GM19240 (cell line): ENCODE results near the gene SUGP2.

Source experiments
- DNase-seq: peaks from one replicate; pipeline ENCODE4 v3.0.0; 2011; ENCODE audit warnings: low spot score; ENCODE audit not compliant: insufficient read length

Gene SUGP2

DNA sequence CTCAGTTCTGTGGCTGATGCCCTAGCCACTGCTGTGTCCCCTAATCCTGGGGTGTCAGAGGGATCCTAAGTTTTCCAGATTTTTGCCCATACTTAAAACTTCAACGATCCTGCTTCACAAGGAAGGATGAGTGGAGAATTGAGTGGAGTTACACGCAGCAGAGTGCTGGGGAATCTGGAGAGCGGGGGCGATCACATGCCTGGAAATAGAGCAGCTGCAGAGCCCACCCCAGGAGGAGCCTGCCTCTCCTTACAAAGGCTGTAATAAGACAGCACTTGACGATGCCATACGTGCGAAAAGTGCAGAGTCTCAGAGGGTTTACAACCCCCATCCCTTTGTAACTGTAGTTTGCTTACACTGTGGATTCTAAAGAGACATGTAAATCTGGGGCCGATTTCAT, 40.6 kb downstream of the SUGP2 start:
- DNase-seq, result no peak

- no peak for DNase-seq
Observed at GRCh38 chr19:18991468-18991867, 41.8 kb downstream of the SUGP2 start.

GRCh38 chr19:18991006-18991405, 42.3 kb downstream of the SUGP2 start:
- no peak for DNase-seq

GRCh38 chr19:18990128-18990708, 43.1 kb downstream of the SUGP2 start:
- no peak for DNase-seq

DNA sequence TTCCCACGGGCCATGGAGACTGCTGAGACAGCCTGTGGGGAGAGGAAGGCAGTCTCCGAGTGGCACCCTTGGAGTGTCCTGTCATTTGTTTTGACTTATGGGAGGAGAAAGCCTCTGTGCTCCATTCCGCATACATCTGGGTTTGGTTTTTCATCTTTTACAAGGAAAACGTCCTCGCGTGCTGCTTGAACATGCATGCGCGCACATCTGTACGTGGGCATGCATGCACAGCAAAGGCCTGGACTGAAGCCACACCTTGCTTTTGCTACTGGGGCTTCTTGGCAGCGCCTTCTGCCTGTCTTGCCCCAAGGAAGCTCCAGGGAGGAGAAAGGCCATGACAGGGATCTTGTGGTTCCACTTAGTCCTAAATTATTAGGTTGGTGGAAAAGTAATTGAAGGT, 44.0 kb downstream of the SUGP2 start:
- no peak for DNase-seq

- DNase-seq, result no peak
Observed at GRCh38 chr19:18987456-18987855, 45.9 kb downstream of the SUGP2 start.

DNA sequence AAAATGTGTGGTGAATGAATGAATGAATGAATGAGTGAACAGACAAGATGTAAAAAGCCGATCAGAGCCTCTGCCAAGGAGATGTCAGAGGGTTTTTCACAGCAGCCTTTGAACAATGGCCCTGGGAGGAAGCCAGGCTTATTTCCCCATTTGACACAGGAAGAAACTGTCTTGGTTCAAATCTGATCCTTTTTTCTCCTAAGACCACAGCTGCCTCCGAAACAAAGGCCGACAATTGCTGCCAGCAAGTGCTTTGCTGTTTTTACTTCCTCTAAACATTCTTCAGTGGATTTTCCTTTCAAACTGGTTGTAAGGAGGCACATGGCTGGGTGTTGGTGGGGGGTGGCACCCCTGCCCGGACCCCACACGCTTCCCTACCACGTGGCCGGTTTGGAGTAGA, 48.1 kb downstream of the SUGP2 start:
- no peak for DNase-seq

GRCh38 chr19:18984251-18984650, 49.1 kb downstream of the SUGP2 start:
- DNase-seq, result no peak

DNA sequence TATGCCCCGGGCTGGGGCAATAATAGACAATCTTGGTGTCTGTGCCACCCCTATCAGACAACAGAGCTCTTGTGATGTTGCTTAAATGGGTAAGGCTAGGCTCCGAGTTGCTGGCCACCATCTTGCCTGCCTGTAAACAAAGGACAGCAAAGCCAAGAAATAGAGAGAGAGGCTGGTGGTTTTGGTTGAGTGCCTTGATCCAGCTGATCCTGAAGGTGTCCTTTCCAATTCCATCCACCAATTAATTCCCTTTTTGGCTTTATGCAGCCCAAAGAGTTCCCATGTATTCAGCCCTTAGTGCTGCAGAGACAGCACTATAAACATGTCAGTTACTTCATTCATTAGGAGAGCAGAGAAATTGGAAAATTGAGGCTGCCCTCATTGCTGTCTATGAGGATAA, 50.6 kb downstream of the SUGP2 start:
- DNase-seq, result no peak

- no peak for DNase-seq
Observed at GRCh38 chr19:18980432-18981020, 52.8 kb downstream of the SUGP2 start.

- DNase-seq, result no peak
Observed at GRCh38 chr19:18978616-18979015, 54.7 kb downstream of the SUGP2 start.

- no peak for DNase-seq
Observed at GRCh38 chr19:18975869-18976268, 57.4 kb downstream of the SUGP2 start.

DNA sequence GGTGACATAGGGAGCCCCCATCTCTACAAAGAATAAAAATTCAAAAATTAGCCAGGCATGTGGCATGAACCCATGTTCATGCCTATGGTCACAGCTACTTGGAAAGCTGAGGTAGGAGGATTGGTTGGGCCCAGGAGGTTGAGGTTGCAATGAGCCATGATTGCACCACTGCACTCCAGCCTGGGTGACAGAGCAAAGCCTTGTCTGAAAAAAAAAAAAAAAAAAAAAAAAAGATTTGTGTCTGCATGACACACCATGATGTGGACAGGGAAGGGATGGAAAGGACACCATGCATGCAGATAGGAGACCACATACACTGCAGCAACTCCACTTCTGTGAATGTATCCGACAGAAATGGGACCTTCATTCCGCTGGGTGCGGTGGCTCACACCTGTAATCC, 58.3 kb downstream of the SUGP2 start:
- DNase-seq, result no peak

DNA sequence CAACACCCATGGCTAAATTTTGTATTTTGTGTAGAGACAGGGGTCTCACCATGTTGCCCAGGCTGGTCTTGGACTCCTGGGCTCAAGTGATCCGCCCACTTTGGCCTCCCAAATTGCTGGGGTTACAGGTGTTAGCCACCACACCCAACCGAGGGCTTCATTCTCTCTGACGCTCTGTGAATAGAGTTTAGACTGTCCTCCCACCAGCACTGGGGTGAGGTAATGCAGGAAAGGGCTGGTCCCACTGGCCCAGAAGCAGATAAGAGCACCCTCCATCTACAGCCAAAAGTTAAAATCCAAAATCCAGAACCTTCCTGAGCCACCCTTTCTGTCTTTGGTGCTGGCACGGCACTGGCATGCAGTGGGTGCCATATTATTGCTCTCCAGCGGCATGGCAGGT, 60.5 kb downstream of the SUGP2 start:
- no peak for DNase-seq

GRCh38 chr19:18972301-18972811, 61.0 kb downstream of the SUGP2 start:
- DNase-seq, result no peak

- no peak for DNase-seq
Observed at GRCh38 chr19:18969931-18970659, 63.2 kb downstream of the SUGP2 start.

GRCh38 chr19:18967358-18968146, 65.8 kb downstream of the SUGP2 start:
- no peak for DNase-seq

DNA sequence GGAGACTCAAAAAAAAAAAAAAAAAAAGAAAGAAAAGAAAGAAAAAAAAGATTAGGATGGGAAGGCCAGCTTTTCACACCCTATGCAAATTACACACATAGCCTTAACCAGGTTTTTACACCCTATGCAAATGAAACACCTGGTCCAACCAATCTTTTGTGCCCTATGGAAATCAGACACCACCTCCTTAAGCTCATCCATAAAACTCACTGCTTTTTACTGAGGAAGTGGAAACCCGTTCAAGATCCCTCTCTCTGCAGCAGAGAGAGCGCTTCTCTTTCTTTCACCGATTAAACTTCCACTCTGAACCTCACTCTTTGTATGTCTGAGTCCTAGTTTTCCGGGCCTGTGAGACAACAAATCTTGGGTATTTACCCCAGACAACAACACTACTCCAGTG, 67.0 kb downstream of the SUGP2 start:
- no peak for DNase-seq

GRCh38 chr19:18964121-18964520, 69.2 kb downstream of the SUGP2 start:
- no peak for DNase-seq

DNA sequence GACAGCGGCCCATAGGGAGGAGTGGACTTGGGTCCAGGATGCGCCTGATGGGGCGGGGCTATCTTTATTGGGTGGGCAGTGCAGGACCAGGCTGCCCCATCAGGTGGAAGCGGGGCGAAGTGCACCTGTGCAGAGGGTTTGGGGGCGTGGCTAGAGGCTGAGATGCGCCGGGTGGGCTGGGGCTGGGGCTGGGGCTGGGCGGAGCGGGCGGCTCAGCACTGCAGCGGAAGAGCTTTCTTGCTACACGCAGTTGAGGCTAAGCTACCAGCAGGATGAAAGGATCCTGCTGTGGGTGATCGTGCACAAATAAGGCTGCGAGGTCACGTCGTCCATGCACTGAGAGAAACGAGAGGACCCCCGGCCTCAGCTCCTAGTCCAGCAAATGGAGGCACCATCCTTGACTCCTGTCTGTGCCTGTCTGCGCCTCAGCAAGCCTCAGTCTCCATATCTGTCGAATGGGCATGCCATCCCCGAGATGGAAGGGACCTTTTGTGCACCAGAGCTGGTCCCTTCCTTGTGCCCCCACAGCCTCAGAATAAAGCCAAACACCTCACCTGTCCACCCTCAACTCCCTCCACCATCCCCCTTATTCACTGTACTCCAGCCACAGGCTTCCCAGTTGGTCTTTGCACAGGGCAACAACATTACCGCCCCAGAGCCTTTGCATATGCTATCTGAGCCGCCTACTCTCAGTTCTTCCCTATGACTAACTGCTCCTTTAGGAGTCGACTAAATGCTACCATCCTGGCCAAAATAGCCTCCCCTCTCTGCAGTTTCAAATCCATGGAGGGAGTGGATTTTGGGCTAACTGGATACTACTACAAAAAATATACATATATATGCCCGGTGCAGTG, 71.3 kb downstream of the SUGP2 start:
- no peak for DNase-seq

DNA sequence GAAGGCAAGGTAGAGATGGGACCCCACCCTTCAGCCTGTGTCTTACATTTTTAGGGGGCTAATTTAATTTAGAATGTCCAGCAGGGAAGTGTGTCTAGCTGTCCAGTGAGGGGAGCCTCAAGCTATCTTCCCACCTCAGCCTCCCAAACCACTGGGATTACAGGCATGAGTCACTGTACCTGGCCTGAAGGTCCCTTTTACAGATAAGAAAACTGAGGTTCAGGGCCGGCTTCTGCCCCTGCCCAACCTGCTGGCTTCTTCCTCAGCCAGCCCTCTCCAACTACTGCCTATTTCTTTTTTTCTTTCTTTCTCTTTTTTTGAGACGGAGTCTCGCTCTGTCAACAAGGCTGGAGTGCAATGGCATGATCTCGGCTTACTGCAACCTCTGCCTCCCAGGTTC, 72.9 kb downstream of the SUGP2 start:
- no peak for DNase-seq
